GM12878 (cell line): ENCODE results near the gene NOP9. TPM values are rescaled to one million over a fixed set of nuclear protein-coding genes. Genes with fewer than 3 reads are reported as not detected.

Source experiments
- ATAC-seq: fragments of 200-7000 bp; cut with Tn5 transposase; 3 replicates; pipeline ENCODE4 v1.9.1; 2020; ENCODE audit warnings: mild to moderate bottlenecking, moderate library complexity
- Bru-seq: library from RNA; stranded (reverse); fragments of 400-500 nt; gene quantifications from one replicate; lab custom pipeline; 2021; lab: Mats Ljungman, UMichigan
- BruChase-seq, 2 experiments: library from RNA; stranded (reverse); fragments of 400-500 nt; gene quantifications; one replicate each; lab custom pipeline; 2021; lab: Mats Ljungman, UMichigan
- BruUV-seq: library from RNA; stranded (reverse); fragments of 400-500 nt; replicated peaks from 2 replicates; lab custom pipeline; 2021; lab: Mats Ljungman, UMichigan
- CTCF ChIA-PET: fragments of 300-600 bp; sonication (Branson Sonifier 250); formaldehyde crosslinking; extraction: SDS; loops from one replicate; lab custom pipeline; 2021; ENCODE audit warnings: inconsistent platforms; lab: Yijun Ruan, JAX
- POLR2A ChIA-PET: fragments of 350-600 bp; formaldehyde crosslinking; extraction: SDS; loops from one replicate; lab custom pipeline; 2021; ENCODE audit warnings: inconsistent platforms; lab: Charles Lee
- RAD21 ChIA-PET: fragments of 300-600 bp; sonication (Branson Sonifier 250); formaldehyde crosslinking; loops from one replicate; lab custom pipeline; 2023; ENCODE audit warnings: antibody characterized with exemption; ENCODE audit not compliant: unreplicated experiment; lab: Charles Lee
- SMC1A ChIA-PET: fragments of 300-600 bp; sonication (Branson Sonifier 250); formaldehyde crosslinking; loops from one replicate; lab custom pipeline; 2023; ENCODE audit not compliant: unreplicated experiment, uncharacterized antibody; lab: Charles Lee
- DNase-seq: peaks from one replicate; pipeline ENCODE4 v3.0.0-alpha.2; 2011; ENCODE audit warnings: low read depth, low spot score
- FAIRE-seq: peaks from 3 replicates; lab custom pipeline; 2011; peaks lifted over from hg19 to GRCh38; lab: Jason Lieb, UNC
- H2AFZ ChIP-seq: 2 replicates; pipeline ENCODE4 v1.6.0; 2011; ENCODE audit warnings: low read depth, low read length, control low read depth; ENCODE audit not compliant: control insufficient read depth
- H3K27ac ChIP-seq: 2 replicates; pipeline ENCODE4 v1.5.1; 2011; ENCODE audit warnings: control low read depth; ENCODE audit not compliant: control insufficient read depth, insufficient read depth
- H3K27me3 ChIP-seq, 2 experiments: replicated peaks in 1 of 2; 2 replicates each; pipeline versions ENCODE4 v1.6.0 to v1.6.1; 2011; ENCODE audit warnings: low read length in 1 of 2; ENCODE audit not compliant: control insufficient read depth in 2 of 2, insufficient read depth in 2 of 2
- H3K36me3 ChIP-seq, 2 experiments: 2 replicates each; pipeline ENCODE4 v1.5.1; 2011; ENCODE audit warnings: low read length in 1 of 2; ENCODE audit not compliant: control insufficient read depth in 2 of 2, insufficient read depth in 2 of 2
- H3K4me1 ChIP-seq: 2 replicates; pipeline ENCODE4 v1.6.1; 2011; ENCODE audit warnings: mild to moderate bottlenecking, low read length, moderate library complexity, mixed read lengths; ENCODE audit not compliant: control insufficient read depth, insufficient read depth
- H3K4me2 ChIP-seq: 2 replicates; pipeline ENCODE4 v1.6.0; 2011; ENCODE audit warnings: control low read depth; ENCODE audit not compliant: control insufficient read depth, insufficient read depth
- H3K4me3 ChIP-seq: fragments of 200-600 bp; sonication (generic); 2 replicates; pipeline ENCODE4 v1.5.1; 2016
- H3K79me2 ChIP-seq: 2 replicates; pipeline ENCODE4 v1.6.0; 2011; ENCODE audit warnings: low read length; ENCODE audit not compliant: control insufficient read depth, insufficient read depth
- H3K9ac ChIP-seq: 2 replicates; pipeline ENCODE4 v1.8.0; 2011; ENCODE audit warnings: low read length, control low read depth, mixed read lengths; ENCODE audit not compliant: control insufficient read depth, insufficient read depth
- H3K9me3 ChIP-seq: replicated peaks from 3 replicates; pipeline ENCODE4 v1.5.1; 2011; ENCODE audit warnings: mild to moderate bottlenecking, low read length; ENCODE audit not compliant: control insufficient read depth, insufficient read depth
- H4K20me1 ChIP-seq: 2 replicates; pipeline ENCODE4 v1.6.0; 2011; ENCODE audit not compliant: control insufficient read depth, insufficient read depth
- EP300 ChIP-seq, 2 experiments: fragments of 150-350 bp in 1 of 2; IDR thresholded peaks; 2 replicates each; pipeline ENCODE4 v1.6.1; 2011 to 2012; ENCODE audit warnings: low read depth in 2 of 2, low read length in 2 of 2, borderline replicate concordance in 1 of 2, improper control_type of control experiment in 1 of 2, inconsistent platforms in 1 of 2; ENCODE audit not compliant: control insufficient read depth in 1 of 2
- POLR2A ChIP-seq: IDR thresholded peaks from 2 replicates; pipeline ENCODE4 v1.6.1; 2011; ENCODE audit warnings: low read depth, mild to moderate bottlenecking, low read length
- RBBP5 ChIP-seq: fragments of 200-600 bp; sonication (generic); conservative IDR thresholded peaks from 2 replicates; pipeline ENCODE4 v1.6.1; 2016
- SPI1 ChIP-seq: IDR thresholded peaks from 2 replicates; pipeline ENCODE4 v1.6.1; 2011; ENCODE audit warnings: low read depth, mild to moderate bottlenecking, low read length, moderate library complexity, borderline replicate concordance; ENCODE audit not compliant: insufficient read depth
- SREBF1 ChIP-seq: IDR thresholded peaks from 2 replicates; pipeline ENCODE4 v1.6.1; 2012; ENCODE audit warnings: mild to moderate bottlenecking, low read length
- SREBF2 ChIP-seq: IDR thresholded peaks from 2 replicates; pipeline ENCODE4 v1.6.1; 2012; ENCODE audit warnings: mild to moderate bottlenecking, low read length
- TAF1 ChIP-seq: IDR thresholded peaks from 2 replicates; pipeline ENCODE4 v1.6.1; 2011; ENCODE audit warnings: mild to moderate bottlenecking, low read depth, low read length, borderline replicate concordance
- ZNF24 ChIP-seq: fragments of 450-650 bp; IDR thresholded peaks from 2 replicates; pipeline ENCODE4 v1.6.1; 2017; ENCODE audit warnings: antibody characterized with exemption, mild to moderate bottlenecking
- ZZZ3 ChIP-seq: IDR thresholded peaks from 2 replicates; pipeline ENCODE4 v1.6.1; 2011; ENCODE audit warnings: low read depth; ENCODE audit not compliant: control insufficient read depth, insufficient read length
- WGBS: methylation state at CpG from one replicate; pipeline ENCODE4 v1.1.6; 2016; ENCODE audit warnings: low lambda C conversion rate; ENCODE audit not compliant: insufficient replicate concordance, insufficient coverage; ENCODE audit errors: missing lambda C conversion rate; 5-methylcytosine and 5-hydroxymethylcytosine counted together
- in situ Hi-C: fragments of 300-500 bp; cut with MboI; formaldehyde crosslinking; loops from 9 replicates; pipeline ENCODE4 v1.14.3; 2018; ENCODE audit warnings: mixed read lengths
- intact Hi-C: fragments of 100-400 bp; cut with micrococcal nuclease; formaldehyde crosslinking; loops from one replicate; pipeline ENCODE4 v1.14.2; 2022; ENCODE audit not compliant: unreplicated experiment
- long read RNA-seq, 2 experiments: library from polyadenylated mRNA; unstranded; transcript quantifications; one replicate each; pipeline ENCODE4 v2.0.0, GENCODE V29; 2019 to 2020
- polyA minus RNA-seq, 3 experiments: library from RNA; depleted of rRNA, polyadenylated mRNA; stranded (reverse); fragments of >200 nt; gene quantifications; 2 replicates each; pipeline ENCODE4 v1.2.3, GENCODE V29; 2011
- polyA plus RNA-seq, 11 experiments: library from polyadenylated mRNA; depleted of rRNA in 4 of 11; unstranded in 6 of 11; stranded (reverse) in 5 of 11; fragments of >200 nt; fragmentation: Nextera tagmentation in 4 of 11; fragmentation: Illumina TruSeq in 1 of 11; extraction: Ambion mirVana in 4 of 11; extraction: Trizol in 1 of 11; gene quantifications; 1 replicate in 1 of 11; 2 replicates in 10 of 11; pipeline versions ENCODE4 v1.2.1 to v1.2.3, GENCODE V29; 2011 to 2016; ENCODE audit warnings: inconsistent platforms in 2 of 11, missing spikeins in 2 of 11, low read depth in 1 of 11
- total RNA-seq, 4 experiments: library from RNA; depleted of rRNA in 3 of 4; stranded (reverse); fragments of >200 nt in 3 of 4; fragmentation: Illumina TruSeq in 1 of 4; extraction: Trizol in 1 of 4; gene quantifications; 2 replicates each; pipeline versions ENCODE4 v1.2.1 to v1.2.3, GENCODE V29; 2013 to 2021
- TF ChIP-seq, protein P1 (sequence below): IDR thresholded peaks from 2 replicates; pipeline ENCODE4 v1.6.1; 2012; ENCODE audit warnings: low read depth, low read length, improper control_type of control experiment
- TF ChIP-seq, protein P2 (sequence below): fragments of 450-650 bp; IDR thresholded peaks from 2 replicates; pipeline ENCODE4 v1.6.1; 2017; ENCODE audit warnings: antibody characterized with exemption, mild to moderate bottlenecking, moderate library complexity

NOP9 gene, protein sequence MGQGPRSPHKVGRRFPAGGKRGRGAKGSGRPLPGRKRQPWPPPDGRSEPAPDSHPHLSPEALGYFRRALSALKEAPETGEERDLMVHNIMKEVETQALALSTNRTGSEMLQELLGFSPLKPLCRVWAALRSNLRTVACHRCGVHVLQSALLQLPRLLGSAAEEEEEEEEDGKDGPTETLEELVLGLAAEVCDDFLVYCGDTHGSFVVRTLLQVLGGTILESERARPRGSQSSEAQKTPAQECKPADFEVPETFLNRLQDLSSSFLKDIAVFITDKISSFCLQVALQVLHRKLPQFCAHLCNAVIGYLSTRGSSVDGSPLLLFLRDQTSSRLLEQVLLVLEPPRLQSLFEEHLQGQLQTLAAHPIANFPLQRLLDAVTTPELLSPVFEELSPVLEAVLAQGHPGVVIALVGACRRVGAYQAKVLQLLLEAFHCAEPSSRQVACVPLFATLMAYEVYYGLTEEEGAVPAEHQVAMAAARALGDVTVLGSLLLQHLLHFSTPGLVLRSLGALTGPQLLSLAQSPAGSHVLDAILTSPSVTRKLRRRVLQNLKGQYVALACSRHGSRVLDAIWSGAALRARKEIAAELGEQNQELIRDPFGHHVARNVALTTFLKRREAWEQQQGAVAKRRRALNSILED
- 41.4 and 45.3 TPM in 2 replicates for total RNA-seq (2013; cell fraction: nucleolus; rRNA removed)
- 33.1 and 33.4 TPM in 2 replicates for total RNA-seq (2014; rRNA removed)
- 24.2 and 25.4 TPM in 2 replicates for total RNA-seq (2014; rRNA removed; fragmentation: Illumina TruSeq; extraction: Trizol)
- total RNA-seq (2021): 36.8 and 43.9 TPM in 2 replicates
- polyA plus RNA-seq (2011; ENCODE audit: low read depth): 11.9 TPM
- polyA plus RNA-seq (2011; rRNA removed): 11.4 and 17.0 TPM in 2 replicates
- 21.2 and 23.6 TPM in 2 replicates for polyA plus RNA-seq (2011; cell fraction: cytosol; rRNA removed)
- 68.4 and 72.3 TPM in 2 replicates for polyA plus RNA-seq (2011; cell fraction: nucleus; rRNA removed)
- polyA plus RNA-seq (2012): 13.8 and 16.1 TPM in 2 replicates
- polyA plus RNA-seq (2014; fragmentation: Illumina TruSeq; extraction: Trizol): 28.6 and 28.8 TPM in 2 replicates
- 1 to 10 TPM; 2.4 to 3.4 TPM for polyA plus RNA-seq (2014; fragmentation: Nextera tagmentation; extraction: Ambion mirVana)
- polyA plus RNA-seq (2014; rRNA removed): 23.6 and 26.1 TPM in 2 replicates
- 1 to 10 TPM; 4.9 to 6.1 TPM for polyA plus RNA-seq (2016; fragmentation: Nextera tagmentation; extraction: Ambion mirVana)
- 32.6 and 36.9 TPM in 2 replicates for polyA minus RNA-seq (2011; rRNA and poly(A)+ RNA removed)
- polyA minus RNA-seq (2011; cell fraction: cytosol; rRNA and poly(A)+ RNA removed): 15.3 and 17.2 TPM in 2 replicates
- polyA minus RNA-seq (2011; cell fraction: nucleus; rRNA and poly(A)+ RNA removed): 23.7 and 34.4 TPM in 2 replicates
- Bru-seq, nascent RNA: percentile 90 among the genes with signal in this experiment
- percentile 95 among the genes with signal in this experiment for BruChase-seq, experiment 1, labeled RNA remaining after a 6-hour chase
- BruChase-seq, experiment 2, labeled RNA remaining after a 2-hour chase: percentile 92 among the genes with signal in this experiment
- long read RNA-seq, experiment 1, full-length matches to known transcripts: 1 of 4 reads
- long read RNA-seq, experiment 1, partial matches to known transcripts: 0 of 4 reads
- long read RNA-seq, experiment 1, other reads (novel, unspliced or antisense): 3 of 4 reads
- long read RNA-seq, experiment 2, partial matches to known transcripts: 1 of 2 reads
- long read RNA-seq, experiment 2, other reads (novel, unspliced or antisense): 1 of 2 reads

DNA sequence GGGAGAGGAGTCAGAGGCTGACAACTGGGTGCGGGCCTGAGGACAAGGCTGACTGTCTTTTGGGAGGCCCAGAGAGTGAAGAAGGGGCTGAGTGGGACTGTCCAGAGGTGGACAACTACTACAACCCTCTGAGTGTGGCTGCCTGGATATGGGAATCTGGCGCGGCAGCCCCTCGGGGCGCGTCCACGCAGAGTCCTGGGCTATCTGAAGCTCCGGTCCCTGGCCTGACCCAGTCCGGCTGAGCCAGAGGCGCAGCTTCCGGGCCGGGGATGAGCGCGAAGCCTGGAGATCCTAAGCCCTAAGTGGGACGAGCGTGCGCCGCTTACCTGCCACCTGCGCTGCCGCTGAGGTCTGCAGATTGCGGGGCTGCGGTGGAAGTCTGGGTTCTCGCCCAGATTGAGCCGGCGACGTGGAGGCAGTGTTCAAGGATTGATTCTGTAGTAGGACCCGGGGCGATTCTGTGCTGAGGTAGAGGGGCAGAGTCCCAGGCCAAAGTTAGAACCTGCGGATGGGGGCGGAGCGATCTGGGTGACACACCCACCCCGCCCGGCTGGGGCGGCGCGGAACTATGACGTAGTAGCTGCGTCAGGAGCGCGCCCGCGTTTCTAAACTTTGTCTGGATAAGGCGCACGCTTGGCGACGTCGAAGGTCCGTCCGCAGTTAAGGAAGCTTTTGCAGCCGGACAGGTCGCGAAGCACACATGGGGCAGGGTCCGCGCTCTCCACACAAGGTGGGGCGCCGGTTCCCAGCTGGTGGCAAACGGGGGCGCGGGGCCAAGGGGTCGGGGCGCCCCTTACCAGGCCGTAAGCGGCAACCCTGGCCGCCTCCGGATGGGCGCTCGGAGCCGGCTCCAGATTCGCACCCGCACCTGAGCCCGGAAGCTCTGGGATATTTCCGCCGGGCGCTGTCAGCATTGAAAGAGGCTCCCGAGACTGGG, at the start of gene NOP9, which contains the start of gene DHRS1:
Gene NOP9, plus strand, starts transcription at position 596 of the 937 bp plus-strand sequence. Its CDS starts 105 bp downstream, at position 701.
Gene DHRS1, minus strand, starts transcription at position 526 of the 937 bp plus-strand sequence. CDS start 674 bp downstream, outside the sequence.
- in situ Hi-C loops: loop anchor here (5.0 kb wide), 1 partner anchor 57 kb away; the partner anchor contains the start of gene TINF2
- peaks cover 12 to 30% of the 10 kb centered on the region in 2 experiments for H3K36me3 ChIP-seq
- CTCF ChIA-PET: interaction anchor here (0.7 to 13.4 kb wide), 13 partner anchors 9 to 242 kb away, joined by 3 to 368 read pairs (median 5); partner anchors contain the start of genes CIDEB, LTB4R, LTB4R2 and MDP1
- no peaks in the 10 kb centered on the region for H4K20me1 ChIP-seq
- H3K4me1 ChIP-seq: peaks cover 25% of the 10 kb centered on the region
- H3K27me3 ChIP-seq: no peaks in the 10 kb centered on the region
- H3K79me2 ChIP-seq: peaks cover 23% of the 10 kb centered on the region
- H2AFZ ChIP-seq: peak within 1 kb of the TSS; percentile 85
- BruUV-seq: TSS peak; percentile 75
- WGBS: 1% methylated on average over 75 of the region's 75 CpGs
- ATAC-seq (peak; percentile 79), FAIRE-seq (peak; percentile 74), DNase-seq (peak; percentile 65)
- peak within 1 kb of the TSS; percentile 74 for H3K9ac ChIP-seq
- H3K9me3 ChIP-seq: no peaks in the 10 kb centered on the region
- RAD21 ChIA-PET: interaction anchor here (0.6 to 7.8 kb wide), 16 partner anchors 8 to 406 kb away, joined by 3 to 231 read pairs (median 4); partner anchors contain the start of genes CIDEB, IPO4, MDP1 and RABGGTA
- POLR2A ChIA-PET: interaction anchor here (0.9 to 9.0 kb wide), 9 partner anchors 8 to 138 kb away, joined by 3 to 118 read pairs (median 5); partner anchors contain the start of genes CIDEB, IRF9, MDP1 and TINF2
- peak within 1 kb of the TSS; percentile 96 for H3K4me3 ChIP-seq
- intact Hi-C loops: loop anchor here (5.0 kb wide), 2 partner anchors 152 to 207 kb away; partner anchors contain the start of genes PCK2, PSME2 and RNF31
- peak within 1 kb of the TSS; percentile 51 for H3K27ac ChIP-seq
- SMC1A ChIA-PET: interaction anchor here (1.0 to 10.1 kb wide), 9 partner anchors 7 to 139 kb away, joined by 3 to 201 read pairs (median 17); partner anchors contain the start of genes CIDEB, IRF9, MDP1 and RABGGTA
- peak within 1 kb of the TSS; percentile 95 for H3K4me2 ChIP-seq
- TF ChIP-seq RBBP5 (no peak), SREBF1 (no peak), SREBF2 (no peak), SPI1 (no peak), ZNF24 (no peak), TAF1 (peak; percentile 79; the same call in 1 of the 2 replicates), ZZZ3 (no peak), POLR2A (peak; percentile 85), EP300 (IDR thresholded peaks at IDR 0.05; ENCODE audit: borderline replicate concordance in 1 of 2, control insufficient read depth in 1 of 2, low read depth in 2 of 2, low read length in 2 of 2) (no peak)
- TF ChIP-seq, protein P1, sequence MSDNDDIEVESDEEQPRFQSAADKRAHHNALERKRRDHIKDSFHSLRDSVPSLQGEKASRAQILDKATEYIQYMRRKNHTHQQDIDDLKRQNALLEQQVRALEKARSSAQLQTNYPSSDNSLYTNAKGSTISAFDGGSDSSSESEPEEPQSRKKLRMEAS: peak; percentile 73
- TF ChIP-seq, protein P2, sequence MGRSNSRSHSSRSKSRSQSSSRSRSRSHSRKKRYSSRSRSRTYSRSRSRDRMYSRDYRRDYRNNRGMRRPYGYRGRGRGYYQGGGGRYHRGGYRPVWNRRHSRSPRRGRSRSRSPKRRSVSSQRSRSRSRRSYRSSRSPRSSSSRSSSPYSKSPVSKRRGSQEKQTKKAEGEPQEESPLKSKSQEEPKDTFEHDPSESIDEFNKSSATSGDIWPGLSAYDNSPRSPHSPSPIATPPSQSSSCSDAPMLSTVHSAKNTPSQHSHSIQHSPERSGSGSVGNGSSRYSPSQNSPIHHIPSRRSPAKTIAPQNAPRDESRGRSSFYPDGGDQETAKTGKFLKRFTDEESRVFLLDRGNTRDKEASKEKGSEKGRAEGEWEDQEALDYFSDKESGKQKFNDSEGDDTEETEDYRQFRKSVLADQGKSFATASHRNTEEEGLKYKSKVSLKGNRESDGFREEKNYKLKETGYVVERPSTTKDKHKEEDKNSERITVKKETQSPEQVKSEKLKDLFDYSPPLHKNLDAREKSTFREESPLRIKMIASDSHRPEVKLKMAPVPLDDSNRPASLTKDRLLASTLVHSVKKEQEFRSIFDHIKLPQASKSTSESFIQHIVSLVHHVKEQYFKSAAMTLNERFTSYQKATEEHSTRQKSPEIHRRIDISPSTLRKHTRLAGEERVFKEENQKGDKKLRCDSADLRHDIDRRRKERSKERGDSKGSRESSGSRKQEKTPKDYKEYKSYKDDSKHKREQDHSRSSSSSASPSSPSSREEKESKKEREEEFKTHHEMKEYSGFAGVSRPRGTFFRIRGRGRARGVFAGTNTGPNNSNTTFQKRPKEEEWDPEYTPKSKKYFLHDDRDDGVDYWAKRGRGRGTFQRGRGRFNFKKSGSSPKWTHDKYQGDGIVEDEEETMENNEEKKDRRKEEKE: no peak
